GM18858 (cell line): ENCODE results near the gene TKTL2.

Source experiments
- ATAC-seq: cut with Tn5 transposase; IDR thresholded peaks from one replicate; pipeline ENCODE4 v1.9.1; 2021; ENCODE audit not compliant: unreplicated experiment

TKTL2 gene

GRCh38 chr4:163473576-163473975 is at the start of gene TKTL2:
Gene TKTL2, minus strand, starts transcription at chr4:163473754. Its CDS starts 20 bp downstream, at chr4:163473734.
- ATAC-seq, result no peak

GRCh38 chr4:163515198-163515597 is 41.6 kb upstream of the TKTL2 start:
- ATAC-seq, result no peak

GRCh38 chr4:163505374-163505773 is 31.8 kb upstream of the TKTL2 start:
- no peak for ATAC-seq

- no peak for ATAC-seq
Observed at GRCh38 chr4:163500586-163500985, 27.0 kb upstream of the TKTL2 start.

- peak; percentile 45 for ATAC-seq
Observed at GRCh38 chr4:163495900-163496299, 22.3 kb upstream of the TKTL2 start.

GRCh38 chr4:163494360-163495241 is 21.0 kb upstream of the TKTL2 start, which contains the start of gene TMA16:
Gene TMA16, plus strand, starts transcription at chr4:163494690. Its CDS starts 112 bp downstream, at chr4:163494802.
- peak; percentile 78 for ATAC-seq

- ATAC-seq, result peak; percentile 20
Observed at GRCh38 chr4:163493643-163494359, 20.2 kb upstream of the TKTL2 start.

- ATAC-seq, result no peak
Observed at GRCh38 chr4:163492951-163493504, 19.5 kb upstream of the TKTL2 start.

GRCh38 chr4:163489929-163490328 is 16.4 kb upstream of the TKTL2 start:
- ATAC-seq, result no peak

- no peak for ATAC-seq
Observed at GRCh38 chr4:163486321-163486720, 12.8 kb upstream of the TKTL2 start.

- ATAC-seq, result no peak
Observed at GRCh38 chr4:163485589-163485988, 12.0 kb upstream of the TKTL2 start.

- no peak for ATAC-seq
Observed at GRCh38 chr4:163484906-163485305, 11.4 kb upstream of the TKTL2 start.

GRCh38 chr4:163482190-163482589 is 8.6 kb upstream of the TKTL2 start:
- ATAC-seq, result peak; percentile 70

GRCh38 chr4:163476761-163477438 is 3.3 kb upstream of the TKTL2 start:
- no peak for ATAC-seq

GRCh38 chr4:163474027-163474426 is 473 bp upstream of the TKTL2 start:
- ATAC-seq, result no peak

- no peak for ATAC-seq
Observed at GRCh38 chr4:163473130-163473529, 424 bp downstream of the TKTL2 start.

GRCh38 chr4:163470391-163470790 is 3.2 kb downstream of the TKTL2 start:
- ATAC-seq, result no peak

GRCh38 chr4:163467082-163467770 is 6.3 kb downstream of the TKTL2 start:
- ATAC-seq, result no peak

GRCh38 chr4:163462556-163462955 is 11.0 kb downstream of the TKTL2 start:
- no peak for ATAC-seq

- no peak for ATAC-seq
Observed at GRCh38 chr4:163448540-163449203, 24.9 kb downstream of the TKTL2 start.
